Transverse colon (tissue), 4 donors: Measurements from ENCODE around the gene KBTBD7. TPM values are rescaled to one million over a fixed set of nuclear protein-coding genes. Genes with fewer than 3 reads are reported as not detected.

Experiments used
- DNase-seq: peaks from one replicate; pipeline ENCODE4 v3.0.0-alpha.2; 2019
- H3K27ac ChIP-seq, 4 donors: fragments of 200-600 bp; sonication (generic); 2 replicates each; pipeline ENCODE4 v1.5.1; 2016 to 2018; ENCODE audit warnings: inconsistent platforms in 4 of 4
- H3K27me3 ChIP-seq: fragments of 200-600 bp; sonication (generic); 2 replicates; pipeline ENCODE4 v1.5.1; 2017; ENCODE audit warnings: inconsistent platforms
- H3K36me3 ChIP-seq, 4 donors: fragments of 200-600 bp; sonication (generic); 2 replicates each; pipeline ENCODE4 v1.5.1; 2017 to 2019; ENCODE audit warnings: inconsistent platforms in 4 of 4
- H3K4me1 ChIP-seq, 4 donors: fragments of 200-600 bp; sonication (generic); 2 replicates each; pipeline ENCODE4 v1.5.1; 2017 to 2020; ENCODE audit warnings: inconsistent platforms in 4 of 4
- H3K4me3 ChIP-seq, 4 donors: fragments of 200-600 bp; sonication (generic); 1 replicate in 1 of 4; 2 replicates in 3 of 4; pipeline versions ENCODE4 v1.5.1 to v1.6.1; 2017 to 2019; ENCODE audit warnings: inconsistent platforms in 4 of 4
- H3K9me3 ChIP-seq, 2 donors: fragments of 200-600 bp; sonication (generic); 2 replicates each; pipeline ENCODE4 v1.5.1; 2017 to 2019; ENCODE audit warnings: inconsistent platforms in 2 of 2
- EP300 ChIP-seq: sonication (generic); formaldehyde crosslinking; IDR thresholded peaks from one replicate; pipeline ENCODE4 v1.6.1; 2017; ENCODE audit warnings: antibody characterized with exemption, low read depth
- POLR2A ChIP-seq: fragments of 450-650 bp; IDR thresholded peaks from one replicate; pipeline ENCODE4 v1.6.1; 2016; ENCODE audit warnings: antibody characterized with exemption, mild to moderate bottlenecking, moderate library complexity
- POLR2AphosphoS5 ChIP-seq, 3 donors: sonication (generic); formaldehyde crosslinking; IDR thresholded peaks; one replicate each; pipeline ENCODE4 v1.6.1; 2016; ENCODE audit warnings: antibody characterized with exemption in 3 of 3
- WGBS, 2 donors: methylation state at CpG; one replicate each; pipeline ENCODE4 v1.1.5; 2018; ENCODE audit warnings: low coverage in 1 of 2; 5-methylcytosine and 5-hydroxymethylcytosine counted together
- in situ Hi-C, 4 donors: fragments of 200-750 bp; cut with MboI; loops; one replicate each; pipeline versions ENCODE4 v1.15.0 to v1.15.1; 2017; ENCODE audit warnings: low sequenced_read_pairs in 3 of 4, low pct_ligation_motif_present in 1 of 4, low pct_unique_long_range_greater_than_20kb in 1 of 4
- intact Hi-C: fragments of 100-400 bp; cut with DNase I; formaldehyde crosslinking; loops from one replicate; pipeline ENCODE4 v1.15.1; 2023; ENCODE audit warnings: low total_unique reads
- total RNA-seq, 4 donors: library from RNA; depleted of rRNA; stranded (reverse); fragments of >200 nt; gene quantifications; one replicate each; pipeline ENCODE4 v1.1.0, GENCODE V29; 2016
- TF ChIP-seq, protein P1 (sequence below), 5 experiments: fragments of 200-600 bp in 3 of 5; fragments of 450-650 bp in 2 of 5; sonication (generic) in 3 of 5; IDR thresholded peaks; 1 replicate in 2 of 5; 2 replicates in 3 of 5; pipeline ENCODE4 v1.5.1; 2016 to 2017; ENCODE audit warnings: antibody characterized with exemption in 5 of 5, inconsistent platforms in 3 of 5, mild to moderate bottlenecking in 2 of 5, moderate library complexity in 1 of 5

KBTBD7 gene
- total RNA-seq, 4 donors from 2014 or later: 0.75 to 7.6 (median 4.2) TPM

DNA sequence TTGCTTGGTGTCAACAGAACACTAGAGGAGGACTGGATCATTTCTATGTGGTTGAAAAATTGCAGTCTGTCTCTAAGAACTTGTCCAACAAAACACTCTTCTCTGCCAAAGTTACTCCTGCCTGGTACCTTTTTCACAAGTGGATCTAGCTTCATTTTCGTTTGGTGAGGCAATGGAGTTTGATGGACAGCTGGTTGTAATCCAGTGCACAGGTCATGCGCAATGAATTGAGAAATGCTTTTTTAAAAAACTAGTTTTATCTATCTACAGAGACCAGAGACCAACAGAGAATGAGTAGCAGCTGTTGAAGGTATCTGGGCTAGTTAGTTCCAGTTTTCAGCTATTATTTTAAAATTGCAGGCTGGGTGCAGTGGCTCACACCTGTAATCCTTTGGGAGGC is 49.8 kb downstream of the KBTBD7 start:
- DNase-seq: no peak
- H3K36me3 ChIP-seq: no peaks in the 10 kb centered on the region
- in situ Hi-C loops (no loop called here), intact Hi-C loops (no loop called here)
- TF ChIP-seq EP300: no peak
- no peak for TF ChIP-seq POLR2A
- TF ChIP-seq, protein P1, sequence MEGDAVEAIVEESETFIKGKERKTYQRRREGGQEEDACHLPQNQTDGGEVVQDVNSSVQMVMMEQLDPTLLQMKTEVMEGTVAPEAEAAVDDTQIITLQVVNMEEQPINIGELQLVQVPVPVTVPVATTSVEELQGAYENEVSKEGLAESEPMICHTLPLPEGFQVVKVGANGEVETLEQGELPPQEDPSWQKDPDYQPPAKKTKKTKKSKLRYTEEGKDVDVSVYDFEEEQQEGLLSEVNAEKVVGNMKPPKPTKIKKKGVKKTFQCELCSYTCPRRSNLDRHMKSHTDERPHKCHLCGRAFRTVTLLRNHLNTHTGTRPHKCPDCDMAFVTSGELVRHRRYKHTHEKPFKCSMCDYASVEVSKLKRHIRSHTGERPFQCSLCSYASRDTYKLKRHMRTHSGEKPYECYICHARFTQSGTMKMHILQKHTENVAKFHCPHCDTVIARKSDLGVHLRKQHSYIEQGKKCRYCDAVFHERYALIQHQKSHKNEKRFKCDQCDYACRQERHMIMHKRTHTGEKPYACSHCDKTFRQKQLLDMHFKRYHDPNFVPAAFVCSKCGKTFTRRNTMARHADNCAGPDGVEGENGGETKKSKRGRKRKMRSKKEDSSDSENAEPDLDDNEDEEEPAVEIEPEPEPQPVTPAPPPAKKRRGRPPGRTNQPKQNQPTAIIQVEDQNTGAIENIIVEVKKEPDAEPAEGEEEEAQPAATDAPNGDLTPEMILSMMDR (IDR thresholded peaks at IDR 0.05): no peak
- TF ChIP-seq POLR2AphosphoS5 (IDR thresholded peaks at IDR 0.05): no peak
- H3K9me3 ChIP-seq: peaks cover 16 to 19% of the 10 kb centered on the region in 2 donors
- 90 to 100% methylated on average over 1 to 2 of the region's 2 CpGs for WGBS, 2 donors
- no peak overlapping the region for H3K27ac ChIP-seq
- no peak overlapping the region for H3K4me3 ChIP-seq
- no peaks in the 10 kb centered on the region for H3K27me3 ChIP-seq
- H3K4me1 ChIP-seq: no peaks in the 10 kb centered on the region

Other genes with a start within 250 kb of the KBTBD7 start
- 100 to 1,000 TPM in 3 of 4 donors, 10 to 100 TPM in 1; 38.0 to 123 (median 105) TPM for gene ELF1, start 175.3 kb downstream of the KBTBD7 start, total RNA-seq
- gene WBP4, start 133.1 kb downstream of the KBTBD7 start, total RNA-seq: 10 to 100 TPM in 1 of 4 donors, 1 to 10 TPM in 3; 3.4 to 10.3 (median 8.3) TPM
- gene KBTBD6, start 61.8 kb downstream of the KBTBD7 start, total RNA-seq: 1 to 10 TPM in 3 of 4 donors, under 1 TPM in 1; 0.37 to 4.9 (median 2.1) TPM
- gene MTRF1, start 69.0 kb upstream of the KBTBD7 start, total RNA-seq: 10 to 100 TPM in 3 of 4 donors, 1 to 10 TPM in 1; 7.2 to 19.7 (median 12.7) TPM
- gene NAA16, start 116.7 kb upstream of the KBTBD7 start, total RNA-seq: 10 to 100 TPM in 3 of 4 donors, 1 to 10 TPM in 1; 9.1 to 38.6 (median 19.6) TPM